ENCODE measurements around the gene RMND5B.
A peak's percentile ranks its signal among the peaks of the same experiment; 100 is the strongest.
"Not testable (repeated sequence)": the region's sequence is repeated elsewhere in the genome, so short reads cannot be mapped to it uniquely, and the experiment has no call there.

RMND5B gene

GRCh38 chr5:178125253-178125906, 5.4 kb upstream of the RMND5B start:
- Histone ChIP-seq H3K4me2 (no peak overlapping the region), H3K9ac (no peak overlapping the region), H2AFZ (ENCODE audit: low read depth) (no peak overlapping the region), H3K36me3 (ENCODE audit: insufficient read depth) (no peaks in the 10 kb centered on the region), H3K27me3 (ENCODE audit: insufficient read depth, low read depth) (no peaks in the 10 kb centered on the region), H3K79me2 (ENCODE audit: insufficient read depth, low read depth) (no peaks in the 10 kb centered on the region), H3K4me1 (ENCODE audit: low read depth, poor library complexity, severe bottlenecking) (peaks cover 13% of the 10 kb centered on the region), H3K4me3 (IDR thresholded peaks at IDR 0.05; ENCODE audit: insufficient read depth, low read depth, low read length) (no peak overlapping the region), H3K27ac (no peak overlapping the region), H4K20me1 (ENCODE audit: insufficient read depth) (no peaks in the 10 kb centered on the region)
- TF ChIP-seq CTCF (conservative IDR thresholded peaks at IDR 0.05; ENCODE audit: low read depth, low read length), result no peak

- no peak overlapping the region for H3K4me3 ChIP-seq (IDR thresholded peaks at IDR 0.05; ENCODE audit: insufficient read depth, low read depth, low read length)
- no peak overlapping the region for H3K9ac ChIP-seq
- H3K27me3 ChIP-seq (ENCODE audit: insufficient read depth, low read depth), result no peaks in the 10 kb centered on the region
- no peak overlapping the region for H3K27ac ChIP-seq
- TF ChIP-seq CTCF (conservative IDR thresholded peaks at IDR 0.05; ENCODE audit: low read depth, low read length), result no peak
- no peaks in the 10 kb centered on the region for H4K20me1 ChIP-seq (ENCODE audit: insufficient read depth)
- no peak overlapping the region for H3K4me2 ChIP-seq
- no peaks in the 10 kb centered on the region for H3K79me2 ChIP-seq (ENCODE audit: insufficient read depth, low read depth)
- H3K36me3 ChIP-seq (ENCODE audit: insufficient read depth), result no peaks in the 10 kb centered on the region
- H3K4me1 ChIP-seq (ENCODE audit: low read depth, poor library complexity, severe bottlenecking), result peaks cover 8% of the 10 kb centered on the region
- no peak overlapping the region for H2AFZ ChIP-seq (ENCODE audit: low read depth)
Measured at GRCh38 chr5:178126556-178126955, 4.3 kb upstream of the RMND5B start.

- H3K4me2 ChIP-seq; H3K27me3 ChIP-seq (ENCODE audit: insufficient read depth, low read depth); H3K36me3 ChIP-seq (ENCODE audit: insufficient read depth); H3K79me2 ChIP-seq (ENCODE audit: insufficient read depth, low read depth); H2AFZ ChIP-seq (ENCODE audit: low read depth); H3K4me1 ChIP-seq (ENCODE audit: low read depth, poor library complexity, severe bottlenecking); H4K20me1 ChIP-seq (ENCODE audit: insufficient read depth); H3K4me3 ChIP-seq (IDR thresholded peaks at IDR 0.05; ENCODE audit: insufficient read depth, low read depth, low read length); H3K27ac ChIP-seq; H3K9ac ChIP-seq: not testable (repeated sequence)
Measured at GRCh38 chr5:178127300-178128009, 3.4 kb upstream of the RMND5B start.

GRCh38 chr5:178129296-178129695, 1.5 kb upstream of the RMND5B start:
- H3K4me1 ChIP-seq (ENCODE audit: low read depth, poor library complexity, severe bottlenecking), result no peaks in the 10 kb centered on the region
- H3K27me3 ChIP-seq (ENCODE audit: insufficient read depth, low read depth), result no peaks in the 10 kb centered on the region
- no peak overlapping the region for H3K9ac ChIP-seq
- H3K4me3 ChIP-seq (IDR thresholded peaks at IDR 0.05; ENCODE audit: insufficient read depth, low read depth, low read length), result no peak overlapping the region
- no peaks in the 10 kb centered on the region for H3K79me2 ChIP-seq (ENCODE audit: insufficient read depth, low read depth)
- H3K36me3 ChIP-seq (ENCODE audit: insufficient read depth), result no peaks in the 10 kb centered on the region
- no peaks in the 10 kb centered on the region for H4K20me1 ChIP-seq (ENCODE audit: insufficient read depth)
- H2AFZ ChIP-seq (ENCODE audit: low read depth), result no peak overlapping the region
- H3K27ac ChIP-seq, result no peak overlapping the region
- no peak for TF ChIP-seq CTCF (conservative IDR thresholded peaks at IDR 0.05; ENCODE audit: low read depth, low read length)
- H3K4me2 ChIP-seq, result no peak overlapping the region

GRCh38 chr5:178130234-178130575, 609 bp upstream of the RMND5B start:
- H4K20me1 ChIP-seq (ENCODE audit: insufficient read depth); H3K4me1 ChIP-seq (ENCODE audit: low read depth, poor library complexity, severe bottlenecking); H3K4me3 ChIP-seq (IDR thresholded peaks at IDR 0.05; ENCODE audit: insufficient read depth, low read depth, low read length); H3K36me3 ChIP-seq (ENCODE audit: insufficient read depth); H3K79me2 ChIP-seq (ENCODE audit: insufficient read depth, low read depth); H3K27me3 ChIP-seq (ENCODE audit: insufficient read depth, low read depth): not testable (repeated sequence)
- H3K27ac ChIP-seq, result peak overlapping the region; percentile 80
- peak overlapping the region; percentile 39; the same call in 1 of the 2 replicates for H3K4me2 ChIP-seq
- H2AFZ ChIP-seq (ENCODE audit: low read depth), result peak overlapping the region; percentile 69
- H3K9ac ChIP-seq, result peak overlapping the region; percentile 89

Data from KMS-11 (cell line).